GM19025 (cell line): ENCODE results near the gene TRABD2B.

Experiments
- ATAC-seq: cut with Tn5 transposase; IDR thresholded peaks from one replicate; pipeline ENCODE4 v1.9.1; 2021; ENCODE audit warnings: mild to moderate bottlenecking, low read depth, moderate library complexity; ENCODE audit not compliant: unreplicated experiment

TRABD2B gene

GRCh38 chr1:47865881-47866535, 131.2 kb downstream of the TRABD2B start:
- ATAC-seq = no peak

DNA sequence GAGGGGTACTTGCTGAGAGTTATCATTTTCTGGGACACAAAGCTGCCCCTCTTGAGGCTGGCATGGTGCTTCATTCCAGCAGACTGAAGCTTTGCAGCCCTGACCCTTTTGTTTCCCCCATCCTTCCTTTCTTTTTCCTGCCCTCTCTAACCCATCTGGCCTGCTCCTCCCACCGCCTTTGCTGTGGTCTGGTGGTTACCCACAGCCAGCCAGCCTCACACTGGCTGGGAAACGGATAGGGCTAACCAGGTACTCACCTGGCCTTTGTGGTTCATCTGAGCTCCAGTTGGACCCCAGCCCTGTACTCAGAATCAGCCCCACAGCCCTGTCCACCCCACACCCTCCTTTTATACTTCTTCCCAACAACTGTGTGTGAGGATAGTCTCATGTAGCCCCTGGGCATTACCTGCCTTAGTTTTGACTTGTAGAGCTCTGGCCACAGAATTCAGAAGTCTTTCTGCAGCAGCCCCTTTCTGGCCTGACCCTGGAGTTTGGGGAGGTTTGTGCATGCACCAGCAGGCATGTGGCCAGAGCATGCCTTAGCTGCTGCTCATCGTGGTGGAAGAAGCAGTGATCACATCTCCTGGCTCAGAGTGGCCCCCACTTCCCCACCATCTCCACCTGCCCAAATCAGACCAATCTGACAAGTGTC, 138.0 kb downstream of the TRABD2B start:
- no peak for ATAC-seq

GRCh38 chr1:47856996-47857395, 140.2 kb downstream of the TRABD2B start:
- no peak for ATAC-seq

GRCh38 chr1:47855230-47855629, 142.0 kb downstream of the TRABD2B start:
- no peak for ATAC-seq

- no peak for ATAC-seq
Observed at GRCh38 chr1:47854552-47855144, 142.5 kb downstream of the TRABD2B start.

- no peak for ATAC-seq
Observed at GRCh38 chr1:47853852-47854251, 143.3 kb downstream of the TRABD2B start.

DNA sequence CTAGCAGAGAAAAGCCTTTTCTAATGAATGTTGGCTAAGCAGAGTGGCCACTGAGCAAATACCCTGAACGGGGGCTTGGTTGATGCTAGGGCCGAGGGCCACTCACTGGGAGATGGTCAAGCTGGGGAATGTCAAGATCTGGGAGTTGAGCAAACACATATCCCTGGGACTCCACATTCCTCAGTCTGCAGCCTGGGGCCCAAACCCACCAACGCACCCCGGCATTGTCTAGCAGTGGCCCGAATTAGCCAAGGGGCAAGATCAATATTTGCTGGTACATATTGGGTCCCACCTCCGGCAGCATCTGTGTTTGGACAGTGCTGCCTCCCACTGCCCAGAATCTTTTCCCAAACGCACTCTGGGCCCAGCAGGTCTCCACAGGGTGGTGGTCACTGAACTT, 144.1 kb downstream of the TRABD2B start:
- no peak for ATAC-seq

GRCh38 chr1:47852006-47852718, 145.0 kb downstream of the TRABD2B start:
- ATAC-seq = no peak

GRCh38 chr1:47850451-47850850, 146.7 kb downstream of the TRABD2B start:
- no peak for ATAC-seq

GRCh38 chr1:47849591-47850261, 147.5 kb downstream of the TRABD2B start:
- ATAC-seq = no peak

DNA sequence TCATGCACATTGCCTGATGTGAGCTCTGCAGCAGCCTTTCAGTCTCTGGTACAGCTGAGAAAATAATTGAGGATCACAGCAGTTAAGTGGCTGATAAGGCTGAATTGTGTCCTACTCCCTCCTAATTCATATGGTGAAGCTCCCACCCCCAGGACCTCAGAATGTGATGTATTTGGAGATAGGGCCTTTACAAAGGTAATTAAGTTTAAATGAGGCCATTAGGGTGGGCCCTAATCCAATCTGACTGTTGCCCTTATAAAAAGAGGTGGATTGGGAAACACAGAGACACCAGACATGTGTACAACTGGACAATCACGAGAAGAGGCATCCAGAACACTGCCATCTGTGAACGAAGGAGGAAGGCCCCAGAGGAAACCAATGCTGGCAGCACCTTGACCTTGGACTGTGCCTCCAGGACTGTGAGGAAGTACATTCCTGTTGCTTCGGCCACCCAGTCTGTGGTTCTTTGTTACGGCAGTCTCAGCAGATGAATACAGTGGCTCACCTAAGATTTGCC, 148.1 kb downstream of the TRABD2B start:
- ATAC-seq = no peak

GRCh38 chr1:47847763-47848162, 149.4 kb downstream of the TRABD2B start:
- ATAC-seq = no peak

- no peak for ATAC-seq
Observed at GRCh38 chr1:47844558-47844955, 152.6 kb downstream of the TRABD2B start.

DNA sequence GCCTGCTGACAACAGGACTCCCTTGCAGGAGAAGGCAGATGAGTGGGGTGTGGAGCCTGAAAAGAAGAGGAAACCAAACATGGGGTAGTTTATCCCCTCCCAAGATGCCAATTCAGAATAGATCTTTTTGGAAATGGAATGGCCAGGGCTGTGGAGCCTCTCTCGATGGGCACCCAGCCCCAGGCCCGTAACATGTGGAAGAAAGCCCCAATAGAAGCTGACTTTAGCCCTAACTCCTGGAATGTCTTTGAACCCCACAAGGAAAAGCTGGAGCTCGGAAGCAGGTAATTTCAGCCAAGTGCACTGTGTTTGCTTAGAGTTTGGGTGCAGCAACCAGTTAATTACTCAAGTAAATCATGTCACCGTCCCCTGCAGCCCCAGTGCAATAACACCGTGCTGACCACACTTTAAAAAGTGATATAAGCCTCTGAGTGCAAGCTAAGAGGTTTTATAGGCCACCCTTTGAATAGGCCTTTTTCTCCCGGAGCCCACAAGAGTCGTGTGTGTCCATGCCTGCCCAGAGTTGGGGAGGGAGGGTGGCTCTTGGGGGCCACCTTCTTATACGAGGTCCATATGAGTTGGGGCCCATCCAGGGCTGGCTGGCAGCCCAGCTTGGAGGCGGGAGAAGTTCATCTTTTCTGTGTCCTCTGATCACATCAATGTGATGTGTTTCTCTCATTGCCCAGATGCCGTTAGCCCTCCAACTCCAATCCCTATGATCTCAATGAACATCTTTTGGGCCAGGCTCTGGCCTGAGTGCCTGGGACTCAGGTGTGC, 153.2 kb downstream of the TRABD2B start:
- ATAC-seq = no peak

- no peak for ATAC-seq
Observed at GRCh38 chr1:47843059-47843458, 154.1 kb downstream of the TRABD2B start.

DNA sequence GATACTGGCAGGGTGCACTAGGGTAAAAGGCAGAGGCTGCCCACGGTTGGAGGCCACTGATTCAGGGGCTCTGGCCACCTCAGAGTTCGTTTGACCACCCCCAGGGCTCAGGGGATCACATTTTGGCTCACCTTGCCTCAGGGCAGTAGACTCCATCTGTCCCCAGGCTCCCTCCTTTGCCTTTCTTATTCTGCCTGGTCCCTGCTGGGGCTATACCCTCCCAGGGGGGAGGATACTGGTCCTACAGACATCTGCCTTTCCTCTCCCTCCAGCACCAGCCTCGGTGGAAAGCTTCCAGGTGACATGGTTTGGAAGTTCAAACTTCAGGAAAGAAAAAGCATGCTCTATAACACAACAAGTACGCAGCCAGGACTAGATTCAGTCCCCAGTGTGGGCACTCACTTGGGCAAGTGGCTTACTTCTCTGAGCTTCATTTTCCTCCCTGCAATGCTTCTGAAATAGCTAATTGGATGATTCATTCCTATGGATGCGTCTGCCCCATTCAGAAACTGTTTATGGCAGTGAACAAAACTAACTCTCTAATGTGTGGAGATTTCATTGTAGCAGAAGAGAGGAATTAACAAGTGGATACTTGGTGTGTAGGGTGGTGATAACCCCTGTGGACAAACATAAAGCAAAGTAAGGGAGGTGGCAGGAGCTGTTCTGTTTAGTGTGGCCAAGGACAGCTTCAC, 154.8 kb downstream of the TRABD2B start:
- ATAC-seq = no peak

DNA sequence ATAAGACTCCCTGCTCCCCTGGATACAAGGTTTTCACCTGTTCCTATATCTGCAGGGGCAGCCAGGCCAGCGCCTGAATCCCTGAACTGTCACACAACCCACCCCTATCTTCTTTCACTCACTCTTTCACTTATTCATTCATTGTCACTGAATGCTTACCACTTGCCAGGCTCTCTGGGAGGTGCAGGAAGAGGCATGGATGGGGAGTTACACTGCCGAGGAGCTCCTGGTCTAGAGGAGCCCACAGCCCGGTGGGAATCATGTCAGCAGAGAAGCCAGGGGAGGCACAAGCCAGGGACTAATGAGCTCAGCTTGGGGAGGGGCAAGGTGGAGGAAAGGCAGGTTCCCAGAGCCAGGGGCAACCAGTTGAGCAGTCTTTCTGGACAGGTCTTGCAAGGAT, 155.8 kb downstream of the TRABD2B start:
- ATAC-seq = no peak

- no peak for ATAC-seq
Observed at GRCh38 chr1:47840393-47841190, 156.6 kb downstream of the TRABD2B start.

DNA sequence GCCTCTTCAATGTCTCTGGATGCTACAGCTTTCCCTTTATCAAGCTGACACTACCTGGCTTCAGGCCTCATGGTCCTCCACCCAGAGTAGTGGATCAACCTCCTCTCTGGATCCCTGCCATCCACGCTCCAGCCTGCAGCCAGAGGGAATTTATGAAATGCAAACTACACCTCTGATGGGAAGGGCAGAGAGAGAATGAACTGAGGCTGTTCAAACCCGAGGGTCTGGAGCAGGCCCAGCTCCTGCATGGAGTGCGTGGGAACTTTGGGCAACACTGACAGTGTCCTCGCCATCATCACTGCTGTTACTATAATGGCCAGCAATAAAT, 157.8 kb downstream of the TRABD2B start:
- ATAC-seq = no peak
